DOHH2 (cell line): ENCODE data around the gene ERC2.

Experiments
- CTCF ChIP-seq: fragments of 200-600 bp; sonication (generic); IDR thresholded peaks from one replicate; pipeline ENCODE4 v1.5.1; 2014; ENCODE audit warnings: antibody characterized with exemption, mild to moderate bottlenecking, low read depth, low read length; ENCODE audit not compliant: poor library complexity, severe bottlenecking
- EZH2phosphoT487 ChIP-seq: fragments of 200-600 bp; sonication (generic); IDR thresholded peaks from 2 replicates; pipeline ENCODE4 v1.6.1; 2017; ENCODE audit warnings: borderline replicate concordance, mild to moderate bottlenecking, antibody characterized with exemption, low read length, moderate library complexity, mixed read lengths

DNA sequence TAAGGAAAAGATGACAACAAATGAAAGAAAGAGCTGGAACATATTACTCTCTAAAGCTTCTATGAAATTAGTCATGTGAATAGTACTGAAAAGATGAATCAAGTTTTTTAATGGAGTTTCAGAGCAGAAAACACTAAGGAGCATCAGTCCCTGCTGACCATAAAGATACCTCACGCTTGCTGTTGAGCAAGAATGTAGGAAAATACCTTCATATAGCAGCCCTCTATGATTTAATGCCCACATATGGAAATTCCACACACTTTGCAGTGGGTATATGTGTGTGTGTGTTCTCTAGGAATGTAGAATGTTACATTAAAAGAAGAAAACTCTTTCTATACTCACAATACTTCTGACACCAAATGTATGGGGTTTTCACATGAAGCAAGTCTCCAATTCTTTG is 355.0 kb downstream of the ERC2 start:
- no peak for TF ChIP-seq CTCF
- no peak for TF ChIP-seq EZH2phosphoT487
